Liver (tissue), 9 donors: ENCODE data around the gene PLTP. TPM values are rescaled to one million over a fixed set of nuclear protein-coding genes. Genes with fewer than 3 reads are reported as not detected.

Source experiments
- DNase-seq: peaks from one replicate; pipeline ENCODE4 v3.0.0-alpha.2; 2017; ENCODE audit warnings: low spot score
- H3K27ac ChIP-seq, 2 donors: one replicate each; pipeline ENCODE4 v1.7.0; 2013; ENCODE audit warnings: inconsistent platforms in 2 of 2, low read length in 2 of 2, control low read depth in 1 of 2, low read depth in 1 of 2, mild to moderate bottlenecking in 1 of 2
- H3K27me3 ChIP-seq, 4 donors: one replicate each; pipeline versions ENCODE4 v1.6.1 to v1.7.0; 2013; ENCODE audit warnings: low read length in 3 of 4, inconsistent platforms in 1 of 4, mild to moderate bottlenecking in 1 of 4, moderate library complexity in 1 of 4; ENCODE audit not compliant: control insufficient read depth in 4 of 4, insufficient read depth in 4 of 4
- H3K36me3 ChIP-seq, 4 donors: one replicate each; pipeline versions ENCODE4 v1.6.1 to v1.7.0; 2013; ENCODE audit warnings: low read length in 3 of 4, mild to moderate bottlenecking in 3 of 4, low read depth in 1 of 4, moderate library complexity in 1 of 4; ENCODE audit not compliant: control insufficient read depth in 4 of 4, insufficient read depth in 3 of 4
- H3K4me1 ChIP-seq, 4 donors: one replicate each; pipeline versions ENCODE4 v1.6.1 to v1.7.0; 2013; ENCODE audit warnings: low read length in 3 of 4, mild to moderate bottlenecking in 3 of 4, moderate library complexity in 1 of 4; ENCODE audit not compliant: control insufficient read depth in 4 of 4, insufficient read depth in 4 of 4
- H3K4me3 ChIP-seq, 3 donors: one replicate each; pipeline versions ENCODE4 v1.6.1 to v1.7.0; 2013; ENCODE audit warnings: low read length in 3 of 3, control low read depth in 1 of 3, low read depth in 1 of 3, mild to moderate bottlenecking in 1 of 3
- H3K9ac ChIP-seq, 2 donors: one replicate each; pipeline ENCODE4 v1.7.0; 2013; ENCODE audit warnings: low read length in 2 of 2, mild to moderate bottlenecking in 2 of 2, moderate library complexity in 2 of 2, control low read depth in 1 of 2, low read depth in 1 of 2
- H3K9me3 ChIP-seq, 4 donors: one replicate each; pipeline versions ENCODE4 v1.6.1 to v1.7.0; 2013; ENCODE audit warnings: low read length in 3 of 4; ENCODE audit not compliant: control insufficient read depth in 4 of 4
- EGR1 ChIP-seq, 2 donors: IDR thresholded peaks; 2 replicates each; pipeline ENCODE4 v1.6.1; 2016 to 2018; ENCODE audit warnings: antibody characterized with exemption in 2 of 2, low read depth in 2 of 2
- FOXA1 ChIP-seq: IDR thresholded peaks from 2 replicates; pipeline ENCODE4 v1.6.1; 2016; ENCODE audit warnings: antibody characterized with exemption
- GABPA ChIP-seq, 2 donors: IDR thresholded peaks in 1 of 2; conservative IDR thresholded peaks in 1 of 2; 2 replicates each; pipeline ENCODE4 v1.6.1; 2016; ENCODE audit warnings: antibody characterized with exemption in 2 of 2, mild to moderate bottlenecking in 1 of 2, moderate library complexity in 1 of 2
- HNF4A ChIP-seq, 2 donors: conservative IDR thresholded peaks; 2 replicates each; pipeline ENCODE4 v1.6.1; 2016; ENCODE audit warnings: antibody characterized with exemption in 2 of 2, mild to moderate bottlenecking in 2 of 2
- HNF4G ChIP-seq: IDR thresholded peaks from 2 replicates; pipeline ENCODE4 v1.6.1; 2016; ENCODE audit warnings: antibody characterized with exemption
- JUND ChIP-seq, 2 donors: IDR thresholded peaks; 2 replicates each; pipeline ENCODE4 v1.6.1; 2016; ENCODE audit warnings: antibody characterized with exemption in 2 of 2
- RAD21 ChIP-seq, 2 donors: IDR thresholded peaks; 2 replicates each; pipeline ENCODE4 v1.6.1; 2016; ENCODE audit warnings: antibody characterized with exemption in 2 of 2, mild to moderate bottlenecking in 2 of 2
- RXRA ChIP-seq, 2 donors: IDR thresholded peaks; 2 replicates each; pipeline ENCODE4 v1.6.1; 2017 to 2018; ENCODE audit warnings: antibody characterized with exemption in 2 of 2, mild to moderate bottlenecking in 1 of 2
- SP1 ChIP-seq: IDR thresholded peaks from 2 replicates; pipeline ENCODE4 v1.6.1; 2018; ENCODE audit warnings: antibody characterized with exemption, mild to moderate bottlenecking
- YY1 ChIP-seq: IDR thresholded peaks from 2 replicates; pipeline ENCODE4 v1.6.1; 2016; ENCODE audit warnings: antibody characterized with exemption, mild to moderate bottlenecking
- WGBS: extraction: QIAGEN DNeasy Blood & Tissue Kit; methylation state at CpG from one replicate; pipeline ENCODE4 v1.1.7; 2013; 5-methylcytosine and 5-hydroxymethylcytosine counted together
- polyA plus RNA-seq, 2 donors: library from polyadenylated mRNA; stranded (reverse) in 1 of 2; unstranded in 1 of 2; fragments of 200-250 nt in 1 of 2; fragments of >200 nt in 1 of 2; fragmentation: Nextera tagmentation in 1 of 2; extraction: Ambion mirVana in 1 of 2; gene quantifications; one replicate each; pipeline versions ENCODE4 v1.2.1 to v1.2.3, GENCODE V29; 2013 to 2015
- total RNA-seq, 2 donors: library from RNA; depleted of rRNA; stranded (reverse); fragments of >200 nt; gene quantifications; one replicate each; pipeline ENCODE4 v1.2.3, GENCODE V29; 2014
- TF ChIP-seq, protein P1 (sequence below): IDR thresholded peaks from 2 replicates; pipeline ENCODE4 v1.6.1; 2016; ENCODE audit warnings: antibody characterized with exemption
- TF ChIP-seq, protein P2 (sequence below): IDR thresholded peaks from 2 replicates; pipeline ENCODE4 v1.6.1; 2016; ENCODE audit warnings: antibody characterized with exemption
- TF ChIP-seq, protein P3 (sequence below): IDR thresholded peaks from 2 replicates; pipeline ENCODE4 v1.6.1; 2016; ENCODE audit warnings: antibody characterized with exemption
- donor health status: healthy.
- donor health status: healthy.
- donor health status: healthy.
- donor health status: healthy.
- donor health status: healthy.

The PLTP gene
- total and polyA plus RNA-seq, 4 donors: 22.5 to 69.5 (median 60.7) TPM

DNA sequence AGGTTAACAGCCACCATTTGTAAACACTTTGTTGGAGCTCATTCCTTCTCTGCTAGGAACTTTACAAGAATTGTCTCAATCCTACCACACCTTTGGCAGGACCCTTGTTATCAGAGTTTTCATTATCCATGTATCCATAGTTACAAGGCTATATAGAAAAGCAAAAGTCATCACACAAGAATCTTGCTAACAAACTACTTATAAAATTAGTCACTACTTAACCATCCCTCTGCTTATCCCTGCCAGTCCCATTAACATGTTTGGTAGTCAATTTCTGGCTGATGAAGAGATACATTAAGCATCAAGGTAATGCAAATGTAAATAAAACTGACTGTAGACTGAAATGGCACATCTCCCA is 44.2 kb downstream of the PLTP start:
- no peaks in the 10 kb centered on the region for H3K36me3 ChIP-seq
- H3K27me3 ChIP-seq: no peaks in the 10 kb centered on the region
- no peak for DNase-seq
- peaks cover 0 to 4% (median 0%) of the 10 kb centered on the region in 4 donors for H3K4me1 ChIP-seq
- no peak overlapping the region for H3K9ac ChIP-seq
- no peaks in the 10 kb centered on the region for H3K9me3 ChIP-seq
- TF ChIP-seq EGR1 (IDR thresholded peaks at IDR 0.05; ENCODE audit: low read depth in 2 of 2) (no peak), SP1 (no peak), HNF4G (no peak), JUND (IDR thresholded peaks at IDR 0.05) (no peak), RAD21 (IDR thresholded peaks at IDR 0.05) (no peak), FOXA1 (no peak)
- TF ChIP-seq, protein P1, sequence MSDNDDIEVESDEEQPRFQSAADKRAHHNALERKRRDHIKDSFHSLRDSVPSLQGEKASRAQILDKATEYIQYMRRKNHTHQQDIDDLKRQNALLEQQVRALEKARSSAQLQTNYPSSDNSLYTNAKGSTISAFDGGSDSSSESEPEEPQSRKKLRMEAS: no peak
- TF ChIP-seq, protein P2, sequence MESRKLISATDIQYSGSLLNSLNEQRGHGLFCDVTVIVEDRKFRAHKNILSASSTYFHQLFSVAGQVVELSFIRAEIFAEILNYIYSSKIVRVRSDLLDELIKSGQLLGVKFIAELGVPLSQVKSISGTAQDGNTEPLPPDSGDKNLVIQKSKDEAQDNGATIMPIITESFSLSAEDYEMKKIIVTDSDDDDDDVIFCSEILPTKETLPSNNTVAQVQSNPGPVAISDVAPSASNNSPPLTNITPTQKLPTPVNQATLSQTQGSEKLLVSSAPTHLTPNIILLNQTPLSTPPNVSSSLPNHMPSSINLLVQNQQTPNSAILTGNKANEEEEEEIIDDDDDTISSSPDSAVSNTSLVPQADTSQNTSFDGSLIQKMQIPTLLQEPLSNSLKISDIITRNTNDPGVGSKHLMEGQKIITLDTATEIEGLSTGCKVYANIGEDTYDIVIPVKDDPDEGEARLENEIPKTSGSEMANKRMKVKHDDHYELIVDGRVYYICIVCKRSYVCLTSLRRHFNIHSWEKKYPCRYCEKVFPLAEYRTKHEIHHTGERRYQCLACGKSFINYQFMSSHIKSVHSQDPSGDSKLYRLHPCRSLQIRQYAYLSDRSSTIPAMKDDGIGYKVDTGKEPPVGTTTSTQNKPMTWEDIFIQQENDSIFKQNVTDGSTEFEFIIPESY: no peak
- TF ChIP-seq, protein P3, sequence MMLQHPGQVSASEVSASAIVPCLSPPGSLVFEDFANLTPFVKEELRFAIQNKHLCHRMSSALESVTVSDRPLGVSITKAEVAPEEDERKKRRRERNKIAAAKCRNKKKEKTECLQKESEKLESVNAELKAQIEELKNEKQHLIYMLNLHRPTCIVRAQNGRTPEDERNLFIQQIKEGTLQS: no peak
- no peak overlapping the region for H3K27ac ChIP-seq
- H3K4me3 ChIP-seq: no peak overlapping the region

DNA sequence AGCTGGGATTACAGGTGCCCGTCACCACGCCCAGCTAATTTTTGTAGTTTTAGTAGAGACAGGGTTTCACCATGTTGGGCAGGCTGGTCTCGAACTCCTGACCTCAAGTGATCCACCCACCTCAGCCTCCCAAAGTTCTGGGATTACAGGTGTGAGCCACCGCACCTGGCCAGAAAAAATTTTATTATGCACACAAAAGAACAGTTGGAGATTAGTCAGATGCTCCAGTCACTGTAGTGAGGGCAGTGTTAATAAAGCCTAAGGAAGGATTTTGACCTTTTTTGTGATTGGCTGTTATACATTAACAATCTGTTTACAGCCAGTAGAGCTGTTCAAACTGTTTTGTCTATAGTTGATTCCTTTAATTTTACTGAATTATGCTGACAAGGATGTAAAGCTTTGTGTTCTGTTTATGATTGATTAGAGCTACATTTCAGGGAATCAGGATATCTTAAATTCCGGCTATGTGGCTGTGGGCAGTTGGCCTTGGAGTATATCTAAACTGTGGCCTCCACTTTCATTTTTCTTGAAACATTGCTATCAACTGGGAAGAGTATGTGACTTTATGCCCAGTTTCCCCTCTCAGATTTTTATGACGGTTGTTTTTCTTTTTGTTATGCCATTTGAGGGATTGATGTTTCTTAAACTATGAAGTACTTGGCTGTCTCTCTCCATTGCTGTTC is 44.7 kb downstream of the PLTP start:
- peaks cover 0 to 4% (median 0%) of the 10 kb centered on the region in 4 donors for H3K4me1 ChIP-seq
- no peak overlapping the region for H3K9ac ChIP-seq
- TF ChIP-seq HNF4A (conservative IDR thresholded peaks at IDR 0.05): no peak
- no peaks in the 10 kb centered on the region for H3K27me3 ChIP-seq
- DNase-seq: no peak
- H3K4me3 ChIP-seq: no peak overlapping the region
- H3K36me3 ChIP-seq: no peaks in the 10 kb centered on the region
- 77% methylated on average over 6 of the region's 6 CpGs for WGBS
- no peaks in the 10 kb centered on the region for H3K9me3 ChIP-seq
- no peak overlapping the region for H3K27ac ChIP-seq

DNA sequence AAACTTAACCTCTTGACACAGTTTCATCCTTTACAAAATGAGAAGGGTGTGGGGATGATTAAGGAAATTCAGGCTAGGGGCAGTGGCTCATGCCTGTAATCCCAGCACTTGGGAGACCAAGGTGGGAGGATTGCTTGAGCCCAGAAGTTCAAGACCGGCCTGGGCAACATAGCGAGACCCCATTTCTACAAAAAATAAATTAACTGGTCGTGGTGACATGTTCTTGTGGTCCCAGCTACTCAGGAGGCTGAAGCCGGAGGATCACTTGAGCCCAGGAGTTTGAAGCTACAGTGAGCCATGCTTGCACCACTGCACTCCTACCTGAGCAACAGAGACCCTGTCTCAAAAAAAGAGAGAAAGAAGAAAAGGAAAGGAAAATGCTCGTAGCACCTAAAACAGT is 45.5 kb downstream of the PLTP start:
- no peak overlapping the region for H3K27ac ChIP-seq
- peaks cover 0 to 4% (median 0%) of the 10 kb centered on the region in 4 donors for H3K4me1 ChIP-seq
- TF ChIP-seq HNF4A (conservative IDR thresholded peaks at IDR 0.05) (no peak), SP1 (no peak), YY1 (no peak), EGR1 (IDR thresholded peaks at IDR 0.05; ENCODE audit: low read depth in 2 of 2) (no peak), GABPA (IDR thresholded peaks at IDR 0.05 in 1 of 2, conservative IDR thresholded peaks at IDR 0.05 in 1 of 2) (no peak), RXRA (IDR thresholded peaks at IDR 0.05) (no peak)
- 97% methylated on average over 5 of the region's 5 CpGs for WGBS
- H3K4me3 ChIP-seq: no peak overlapping the region
- no peak for DNase-seq
- no peaks in the 10 kb centered on the region for H3K9me3 ChIP-seq
- H3K27me3 ChIP-seq: no peaks in the 10 kb centered on the region
- H3K36me3 ChIP-seq: no peaks in the 10 kb centered on the region
- no peak overlapping the region for H3K9ac ChIP-seq
